ENCODE measurements around the gene ZBTB38. TPM values are rescaled to one million over a fixed set of nuclear protein-coding genes. Genes with fewer than 3 reads are reported as not detected.
A peak's percentile ranks its signal among the peaks of the same experiment; 100 is the strongest.

The ZBTB38 gene, protein sequence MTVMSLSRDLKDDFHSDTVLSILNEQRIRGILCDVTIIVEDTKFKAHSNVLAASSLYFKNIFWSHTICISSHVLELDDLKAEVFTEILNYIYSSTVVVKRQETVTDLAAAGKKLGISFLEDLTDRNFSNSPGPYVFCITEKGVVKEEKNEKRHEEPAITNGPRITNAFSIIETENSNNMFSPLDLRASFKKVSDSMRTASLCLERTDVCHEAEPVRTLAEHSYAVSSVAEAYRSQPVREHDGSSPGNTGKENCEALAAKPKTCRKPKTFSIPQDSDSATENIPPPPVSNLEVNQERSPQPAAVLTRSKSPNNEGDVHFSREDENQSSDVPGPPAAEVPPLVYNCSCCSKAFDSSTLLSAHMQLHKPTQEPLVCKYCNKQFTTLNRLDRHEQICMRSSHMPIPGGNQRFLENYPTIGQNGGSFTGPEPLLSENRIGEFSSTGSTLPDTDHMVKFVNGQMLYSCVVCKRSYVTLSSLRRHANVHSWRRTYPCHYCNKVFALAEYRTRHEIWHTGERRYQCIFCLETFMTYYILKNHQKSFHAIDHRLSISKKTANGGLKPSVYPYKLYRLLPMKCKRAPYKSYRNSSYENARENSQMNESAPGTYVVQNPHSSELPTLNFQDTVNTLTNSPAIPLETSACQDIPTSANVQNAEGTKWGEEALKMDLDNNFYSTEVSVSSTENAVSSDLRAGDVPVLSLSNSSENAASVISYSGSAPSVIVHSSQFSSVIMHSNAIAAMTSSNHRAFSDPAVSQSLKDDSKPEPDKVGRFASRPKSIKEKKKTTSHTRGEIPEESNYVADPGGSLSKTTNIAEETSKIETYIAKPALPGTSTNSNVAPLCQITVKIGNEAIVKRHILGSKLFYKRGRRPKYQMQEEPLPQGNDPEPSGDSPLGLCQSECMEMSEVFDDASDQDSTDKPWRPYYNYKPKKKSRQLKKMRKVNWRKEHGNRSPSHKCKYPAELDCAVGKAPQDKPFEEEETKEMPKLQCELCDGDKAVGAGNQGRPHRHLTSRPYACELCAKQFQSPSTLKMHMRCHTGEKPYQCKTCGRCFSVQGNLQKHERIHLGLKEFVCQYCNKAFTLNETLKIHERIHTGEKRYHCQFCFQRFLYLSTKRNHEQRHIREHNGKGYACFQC (N-terminal part only)
- total RNA-seq (100 to 1,000 TPM in 2 of 7 donors, 10 to 100 TPM in 5; 77.5 to 125 (median 84.4) TPM), polyA plus RNA-seq (10 to 100 TPM; 23.2 to 43.0 TPM)
- long read RNA-seq, donor 1, transcript ZBTB38-211 (3 exons, 644 nt): major isoform, 38 of 113 reads
- long read RNA-seq, donor 1, transcript ZBTB38-201 (1 exons, 3,588 nt): minor isoform, 27 of 113 reads
- long read RNA-seq, donor 1, partial matches to known transcripts: 10 of 113 reads
- long read RNA-seq, donor 1, other reads (novel, unspliced or antisense): 34 of 113 reads
- long read RNA-seq, donor 2, partial matches to known transcripts: 0 of 6 reads
- long read RNA-seq, donor 2, other reads (novel, unspliced or antisense): 0 of 6 reads
- long read RNA-seq, donor 3, transcript ZBTB38-201 (1 exons, 3,588 nt): major isoform, 36 of 63 reads
- long read RNA-seq, donor 3, transcript ZBTB38-211 (3 exons, 644 nt): minor isoform, 10 of 63 reads
- long read RNA-seq, donor 3, partial matches to known transcripts: 2 of 63 reads
- long read RNA-seq, donor 3, other reads (novel, unspliced or antisense): 13 of 63 reads

DNA sequence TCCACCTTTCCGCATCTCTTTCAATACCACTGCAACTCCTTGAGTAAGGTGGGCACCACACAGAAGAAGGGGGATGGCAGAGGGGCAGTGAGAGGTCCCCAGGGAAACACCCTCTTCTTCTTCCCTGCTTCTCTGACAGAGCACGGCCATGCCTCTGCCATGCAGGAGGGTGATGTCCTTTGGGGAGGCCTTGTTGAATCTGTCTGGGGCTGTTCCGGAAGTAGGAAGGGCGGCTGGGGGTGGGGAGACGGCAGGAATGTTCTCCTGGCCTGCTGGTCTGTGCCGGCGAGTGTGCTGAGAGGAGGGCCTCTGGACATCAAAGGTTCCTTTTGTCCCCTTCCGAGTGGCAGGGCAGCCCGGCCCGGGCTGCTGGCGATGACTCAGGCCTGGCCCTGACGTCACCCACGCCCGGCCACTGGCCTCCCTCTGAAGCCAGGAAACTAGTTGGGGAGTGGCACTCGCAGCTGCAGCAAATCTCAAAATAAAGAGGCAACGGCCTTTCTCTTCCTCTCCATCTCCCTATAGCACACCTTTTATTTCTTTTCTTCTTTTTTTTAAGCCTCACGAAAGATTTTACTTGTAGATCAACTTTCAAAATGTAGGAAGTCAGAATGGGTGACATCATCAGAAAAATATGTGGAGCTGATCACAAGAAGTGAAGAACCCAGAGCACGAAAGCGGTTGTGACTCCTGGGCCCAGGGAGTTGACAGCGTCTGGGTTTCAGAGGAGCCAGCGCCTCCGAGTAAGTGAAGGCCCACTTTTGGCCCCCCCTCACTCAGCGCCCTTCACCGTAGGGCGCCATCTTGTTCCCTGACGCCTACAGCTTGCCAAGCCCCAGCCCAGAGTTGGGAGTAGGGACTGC, at the start of gene ZBTB38:
TSS of gene ZBTB38 (plus strand) at position 443 of the 863 bp plus-strand sequence. CDS start 73,885 bp downstream, outside the sequence.
- peak within 1 kb of the TSS; percentile 4 for H3K4me3 ChIP-seq
- peak; percentile 57 for TF ChIP-seq POLR2A (IDR thresholded peaks at IDR 0.05)
- TF ChIP-seq, protein P1, sequence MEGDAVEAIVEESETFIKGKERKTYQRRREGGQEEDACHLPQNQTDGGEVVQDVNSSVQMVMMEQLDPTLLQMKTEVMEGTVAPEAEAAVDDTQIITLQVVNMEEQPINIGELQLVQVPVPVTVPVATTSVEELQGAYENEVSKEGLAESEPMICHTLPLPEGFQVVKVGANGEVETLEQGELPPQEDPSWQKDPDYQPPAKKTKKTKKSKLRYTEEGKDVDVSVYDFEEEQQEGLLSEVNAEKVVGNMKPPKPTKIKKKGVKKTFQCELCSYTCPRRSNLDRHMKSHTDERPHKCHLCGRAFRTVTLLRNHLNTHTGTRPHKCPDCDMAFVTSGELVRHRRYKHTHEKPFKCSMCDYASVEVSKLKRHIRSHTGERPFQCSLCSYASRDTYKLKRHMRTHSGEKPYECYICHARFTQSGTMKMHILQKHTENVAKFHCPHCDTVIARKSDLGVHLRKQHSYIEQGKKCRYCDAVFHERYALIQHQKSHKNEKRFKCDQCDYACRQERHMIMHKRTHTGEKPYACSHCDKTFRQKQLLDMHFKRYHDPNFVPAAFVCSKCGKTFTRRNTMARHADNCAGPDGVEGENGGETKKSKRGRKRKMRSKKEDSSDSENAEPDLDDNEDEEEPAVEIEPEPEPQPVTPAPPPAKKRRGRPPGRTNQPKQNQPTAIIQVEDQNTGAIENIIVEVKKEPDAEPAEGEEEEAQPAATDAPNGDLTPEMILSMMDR (IDR thresholded peaks at IDR 0.05): peak in 1 of 3 donors; percentile 15
- peak; percentile 24 for TF ChIP-seq EP300 (IDR thresholded peaks at IDR 0.05)
- H3K36me3 ChIP-seq: no peaks in the 10 kb centered on the region
- intact Hi-C loops (cut with DNase I): loop anchor here in 3 of 4 donors (5.0 kb wide), 3 partner anchors 44 to 89 kb away; no protein-coding TSS in a partner anchor
- peaks cover 19% of the 10 kb centered on the region for H3K4me1 ChIP-seq (ENCODE audit: insufficient read depth)
- DNase-seq: peak; percentile 87 to 91 (median 89)
- peak within 1 kb of the TSS; percentile 80 to 87 for H3K27ac ChIP-seq
- no peaks in the 10 kb centered on the region for H3K9me3 ChIP-seq
- no peaks in the 10 kb centered on the region for H3K27me3 ChIP-seq
- WGBS, 3 donors: 23 to 29% (median 26%) methylated on average over 26 of the region's 26 CpGs

DNA sequence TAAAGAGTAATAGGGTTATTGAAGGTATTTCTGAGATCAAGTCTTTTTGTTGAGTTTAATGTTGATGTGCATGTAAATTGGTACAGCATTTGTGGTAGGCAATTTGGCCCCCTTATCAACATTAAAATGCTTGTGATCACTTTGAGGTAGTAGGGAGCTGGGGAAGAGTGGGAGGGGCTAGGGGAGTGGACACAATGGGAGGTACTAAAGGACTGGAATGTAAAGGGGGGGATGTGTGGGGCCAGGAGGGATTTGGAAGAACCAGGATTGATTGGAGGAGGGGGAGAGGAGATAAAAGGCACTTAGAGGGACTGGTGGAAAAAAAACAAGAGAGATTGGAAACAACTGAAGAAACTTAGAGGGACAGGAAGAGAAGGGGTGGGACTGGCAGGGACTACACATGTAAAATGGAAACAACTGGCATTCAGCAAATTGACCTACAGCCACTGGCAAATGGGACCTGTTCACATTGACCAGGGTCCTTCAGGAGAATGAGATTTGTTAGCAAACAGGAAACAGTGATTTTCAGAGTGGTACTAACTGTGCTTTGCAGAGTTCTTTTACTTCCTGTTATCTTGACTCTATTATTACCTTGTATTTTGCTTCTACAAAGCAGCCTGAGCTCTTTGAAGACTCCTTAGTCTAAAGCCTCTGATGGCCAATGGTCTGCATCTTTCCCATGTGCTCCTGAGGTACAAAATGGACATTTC, 47.8 kb upstream of the ZBTB38 start:
- H3K27ac ChIP-seq: no peak overlapping the region
- H3K4me1 ChIP-seq (ENCODE audit: insufficient read depth): no peaks in the 10 kb centered on the region
- no peak for TF ChIP-seq POLR2A (IDR thresholded peaks at IDR 0.05)
- TF ChIP-seq, protein P1 (IDR thresholded peaks at IDR 0.05): no peak
- TF ChIP-seq EP300 (IDR thresholded peaks at IDR 0.05): no peak
- no peak overlapping the region for H3K4me3 ChIP-seq
- no peaks in the 10 kb centered on the region for H3K36me3 ChIP-seq
- no peak for DNase-seq
- H3K27me3 ChIP-seq: no peaks in the 10 kb centered on the region
- intact Hi-C loops (cut with DNase I): no loop called here
- no peaks in the 10 kb centered on the region for H3K9me3 ChIP-seq

DNA sequence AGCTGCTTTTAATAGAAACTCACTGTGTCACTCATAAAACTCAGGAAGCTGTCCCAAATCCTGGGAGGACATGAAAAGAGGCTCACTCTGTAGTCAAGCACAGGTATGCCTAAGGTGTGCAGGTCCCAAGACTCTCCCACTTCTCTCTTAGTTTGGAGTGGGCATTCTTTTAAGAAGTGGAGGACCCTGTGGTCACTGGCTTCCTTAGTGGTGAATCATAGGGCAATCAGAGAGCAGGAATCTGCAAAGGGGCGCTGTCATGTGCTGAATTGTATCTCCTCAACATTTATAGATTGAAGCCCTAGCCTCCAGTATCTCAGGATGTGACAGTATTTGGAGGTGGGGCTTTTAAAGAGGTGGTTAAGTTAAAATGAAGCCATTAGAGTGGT, 47.2 kb upstream of the ZBTB38 start:
- H3K4me3 ChIP-seq: no peak overlapping the region
- no peaks in the 10 kb centered on the region for H3K4me1 ChIP-seq (ENCODE audit: insufficient read depth)
- H3K36me3 ChIP-seq: no peaks in the 10 kb centered on the region
- DNase-seq: no peak
- H3K27me3 ChIP-seq: no peaks in the 10 kb centered on the region
- no peak overlapping the region for H3K27ac ChIP-seq
- no peaks in the 10 kb centered on the region for H3K9me3 ChIP-seq
- 81 to 96% (median 96%) methylated on average over 1 of the region's 1 CpG for WGBS, 3 donors
- TF ChIP-seq EP300 (IDR thresholded peaks at IDR 0.05) (no peak), POLR2A (IDR thresholded peaks at IDR 0.05) (no peak)
- TF ChIP-seq, protein P1 (IDR thresholded peaks at IDR 0.05): no peak
- intact Hi-C loops (cut with DNase I): no loop called here

Data from ovary (tissue), 10 donors.